ENCODE measurements around the gene NRL.
"Not testable (repeated sequence)": the region's sequence is repeated elsewhere in the genome, so short reads cannot be mapped to it uniquely, and the experiment has no call there.

Gene NRL

GRCh38 chr14:24108336-24108874, 6.3 kb downstream of the NRL start:
- no peak overlapping the region for H3K4me3 ChIP-seq (ENCODE audit: low read length)
- TF ChIP-seq CTCF (IDR thresholded peaks at IDR 0.05; ENCODE audit: insufficient read depth, low read depth, low read length, missing control alignments): no peak
- no peak for DNase-seq (ENCODE audit: low read depth)

GRCh38 chr14:24106672-24107271, 8.0 kb downstream of the NRL start:
- DNase-seq (ENCODE audit: low read depth): no peak
- TF ChIP-seq CTCF (IDR thresholded peaks at IDR 0.05; ENCODE audit: insufficient read depth, low read depth, low read length, missing control alignments): no peak
- no peak overlapping the region for H3K4me3 ChIP-seq (ENCODE audit: low read length)

GRCh38 chr14:24105609-24106239, 9.0 kb downstream of the NRL start:
- not testable (repeated sequence) for DNase-seq (ENCODE audit: low read depth); H3K4me3 ChIP-seq (ENCODE audit: low read length)

GRCh38 chr14:24103451-24103850, 11.3 kb downstream of the NRL start:
- H3K4me3 ChIP-seq (ENCODE audit: low read length): no peak overlapping the region
- no peak for TF ChIP-seq CTCF (IDR thresholded peaks at IDR 0.05; ENCODE audit: insufficient read depth, low read depth, low read length, missing control alignments)
- DNase-seq (ENCODE audit: low read depth): no peak

- no peak for DNase-seq (ENCODE audit: low read depth)
- no peak overlapping the region for H3K4me3 ChIP-seq (ENCODE audit: low read length)
- no peak for TF ChIP-seq CTCF (IDR thresholded peaks at IDR 0.05; ENCODE audit: insufficient read depth, low read depth, low read length, missing control alignments)
These were observed 12.2 kb downstream of the NRL start for GRCh38 chr14:24102357-24103048.

GRCh38 chr14:24100982-24101494, 13.7 kb downstream of the NRL start:
- no peak for TF ChIP-seq CTCF (IDR thresholded peaks at IDR 0.05; ENCODE audit: insufficient read depth, low read depth, low read length, missing control alignments)
- no peak overlapping the region for H3K4me3 ChIP-seq (ENCODE audit: low read length)
- DNase-seq (ENCODE audit: low read depth): no peak

- no peak overlapping the region for H3K4me3 ChIP-seq (ENCODE audit: low read length)
- no peak for TF ChIP-seq CTCF (IDR thresholded peaks at IDR 0.05; ENCODE audit: insufficient read depth, low read depth, low read length, missing control alignments)
- DNase-seq (ENCODE audit: low read depth): no peak
These were observed 14.4 kb downstream of the NRL start for GRCh38 chr14:24100197-24100981.
